SJSA1 (cell line): ENCODE measurements around the gene ZNF451. TPM values are rescaled to one million over a fixed set of nuclear protein-coding genes. Genes with fewer than 3 reads are reported as not detected.
A peak's percentile ranks its signal among the peaks of the same experiment; 100 is the strongest.
"Not testable (repeated sequence)": the region's sequence is repeated elsewhere in the genome, so short reads cannot be mapped to it uniquely, and the experiment has no call there.

Experiments used
- DNase-seq, 2 experiments: peaks; one replicate each; pipeline ENCODE4 v3.0.0-alpha.2; 2015 to 2020; ENCODE audit warnings: low spot score in 2 of 2, low read depth in 1 of 2
- H3K27ac ChIP-seq: fragments of 250-450 bp; sonication (Bioruptor Pico); 2 replicates; pipeline ENCODE4 v1.5.1; 2020; ENCODE audit warnings: mild to moderate bottlenecking, moderate library complexity
- H3K27me3 ChIP-seq: fragments of 250-450 bp; sonication (Bioruptor Pico); replicated peaks from 2 replicates; pipeline ENCODE4 v1.5.1; 2020; ENCODE audit warnings: mild to moderate bottlenecking, moderate library complexity
- H3K36me3 ChIP-seq: fragments of 250-450 bp; sonication (Bioruptor Pico); 2 replicates; pipeline ENCODE4 v1.5.1; 2020; ENCODE audit warnings: mild to moderate bottlenecking
- H3K4me1 ChIP-seq: fragments of 250-450 bp; sonication (Bioruptor Pico); replicated peaks from 2 replicates; pipeline ENCODE4 v1.6.1; 2021; ENCODE audit warnings: mild to moderate bottlenecking
- H3K4me3 ChIP-seq: fragments of 250-450 bp; sonication (Bioruptor Pico); 2 replicates; pipeline ENCODE4 v1.5.1; 2020; ENCODE audit warnings: mild to moderate bottlenecking
- H3K9me3 ChIP-seq: fragments of 250-450 bp; sonication (Bioruptor Pico); replicated peaks from 2 replicates; pipeline ENCODE4 v1.5.1; 2020; ENCODE audit warnings: mild to moderate bottlenecking
- total RNA-seq: library from RNA; depleted of rRNA; stranded (reverse); fragments of >200 nt; shearing (Covaris generic); gene quantifications from 2 replicates; pipeline ENCODE4 v1.2.3, GENCODE V29; 2014; rRNA removed

The ZNF451 gene
- total RNA-seq = 41.9 and 58.3 TPM in 2 replicates

DNA sequence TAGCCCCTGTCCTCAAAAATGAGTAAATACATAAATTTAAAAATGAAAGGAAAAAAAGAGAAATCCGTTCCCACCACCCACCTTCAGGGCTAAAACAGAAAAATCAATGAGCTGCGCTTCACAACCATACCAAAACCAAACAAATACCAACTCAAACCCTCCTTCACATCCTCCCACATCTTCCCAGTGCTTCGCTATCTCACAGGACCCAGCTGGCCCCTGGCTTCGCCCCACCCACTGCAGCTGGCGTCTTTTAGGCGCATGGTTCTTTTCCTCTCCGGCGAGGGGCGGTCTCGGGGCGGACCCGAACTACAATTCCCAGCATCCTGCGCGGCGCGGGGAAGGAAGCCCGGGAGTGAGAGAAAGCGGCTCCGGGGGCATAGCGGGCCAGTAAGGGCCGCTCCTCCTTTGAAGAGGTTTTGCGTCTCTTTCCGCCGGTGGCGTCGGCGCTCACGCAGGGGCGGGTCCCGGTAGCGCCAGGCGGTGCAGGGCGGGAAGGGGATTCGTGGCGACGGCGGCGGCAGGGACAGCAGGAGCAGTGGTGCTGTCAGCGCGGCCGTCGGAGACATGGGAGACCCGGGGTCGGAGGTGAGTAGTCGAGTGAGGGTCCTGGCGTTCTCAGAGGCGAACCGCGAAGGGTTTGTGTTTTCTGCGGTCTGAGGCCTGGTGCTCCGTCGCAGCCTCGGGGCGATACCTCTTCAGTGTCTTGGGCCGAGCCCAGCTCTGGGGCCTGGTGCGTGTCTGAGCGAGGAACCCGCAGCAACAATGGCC lies at the start of gene ZNF451:
Gene ZNF451, plus strand, starts transcription at position 502 of the 771 bp plus-strand sequence. Its CDS starts 66 bp downstream, at position 568.
- no peaks in the 10 kb centered on the region for H3K9me3 ChIP-seq
- DNase-seq = peak; percentile 98
- H3K27me3 ChIP-seq = no peaks in the 10 kb centered on the region
- H3K4me3 ChIP-seq = peak within 1 kb of the TSS; percentile 62
- peaks cover 27% of the 10 kb centered on the region for H3K36me3 ChIP-seq
- peaks cover 11% of the 10 kb centered on the region for H3K4me1 ChIP-seq
- H3K27ac ChIP-seq = peak within 1 kb of the TSS; percentile 59

DNA sequence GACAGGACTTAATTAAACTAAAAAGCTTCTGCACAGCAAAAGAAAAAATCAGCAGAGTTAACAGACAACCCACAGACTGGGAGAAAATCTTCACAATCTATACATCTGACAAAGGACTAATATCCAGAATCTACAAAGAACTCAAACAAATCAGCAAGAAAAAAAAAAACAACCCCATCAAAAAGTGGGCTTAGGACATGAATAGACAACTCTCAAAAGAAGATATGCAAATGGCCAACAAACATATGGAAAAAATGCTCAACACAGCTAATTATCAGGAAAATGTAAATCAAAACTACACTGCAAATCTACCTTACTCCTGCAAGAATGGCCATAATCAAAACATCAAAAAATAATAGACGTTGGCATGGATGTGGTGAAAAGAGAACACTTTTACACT lies 45.9 kb upstream of the ZNF451 start:
- Histone ChIP-seq H3K36me3 (peaks cover 12% of the 10 kb centered on the region), H3K4me1 (peaks cover 10% of the 10 kb centered on the region)
- not testable (repeated sequence) for H3K27ac ChIP-seq, H3K4me3 ChIP-seq, DNase-seq, H3K9me3 ChIP-seq, H3K27me3 ChIP-seq

- Histone ChIP-seq H3K36me3 (peaks cover 15% of the 10 kb centered on the region), H3K27me3 (no peaks in the 10 kb centered on the region), H3K9me3 (peaks cover 4% of the 10 kb centered on the region), H3K27ac (no peak overlapping the region), H3K4me3 (no peak overlapping the region), H3K4me1 (peaks cover 11% of the 10 kb centered on the region)
- no peak for DNase-seq
These were observed 45.4 kb upstream of the ZNF451 start for GRCh38 chr6:57044568-57044967.

GRCh38 chr6:57046332-57047256 lies 43.4 kb upstream of the ZNF451 start, which contains the start of gene KIAA1586:
TSS of gene KIAA1586 (plus strand) at chr6:57046693. CDS start at chr6:57046756, 63 bp downstream.
- H3K4me1 ChIP-seq = peaks cover 11% of the 10 kb centered on the region
- H3K36me3 ChIP-seq = peaks cover 29% of the 10 kb centered on the region
- H3K4me3 ChIP-seq = peak within 1 kb of the TSS; percentile 50
- peak; percentile 93 to 94 for DNase-seq
- peak within 1 kb of the TSS; percentile 42; the same call in 1 of the 2 replicates for H3K27ac ChIP-seq
- not testable (repeated sequence) for H3K27me3 ChIP-seq, H3K9me3 ChIP-seq

- H3K27ac ChIP-seq, H3K9me3 ChIP-seq, H3K27me3 ChIP-seq, H3K4me3 ChIP-seq, DNase-seq: not testable (repeated sequence)
- Histone ChIP-seq H3K4me1 (peaks cover 11% of the 10 kb centered on the region), H3K36me3 (peaks cover 35% of the 10 kb centered on the region)
These were observed 42.8 kb upstream of the ZNF451 start for GRCh38 chr6:57047257-57047585.

DNA sequence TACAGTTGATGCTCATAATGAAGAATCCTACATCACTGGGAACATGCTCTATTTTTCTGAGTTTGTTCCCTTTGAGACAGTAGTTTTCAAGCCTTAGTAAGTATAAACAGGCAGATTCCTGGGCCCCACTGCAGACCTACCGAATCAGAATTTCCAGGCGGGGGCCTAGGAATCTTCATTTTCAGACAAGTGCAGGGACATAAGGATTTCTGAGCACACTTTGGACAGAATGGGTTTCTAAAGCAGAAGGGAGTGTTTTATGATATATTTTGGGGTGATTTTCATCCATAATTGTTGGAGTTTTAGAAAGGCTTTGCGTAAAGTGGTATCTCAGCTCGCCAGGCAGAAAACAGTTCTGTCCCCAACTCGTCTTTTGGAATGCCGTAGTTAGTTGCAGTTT lies 42.1 kb upstream of the ZNF451 start:
- DNase-seq, H3K9me3 ChIP-seq, H3K27ac ChIP-seq, H3K4me3 ChIP-seq, H3K27me3 ChIP-seq: not testable (repeated sequence)
- H3K4me1 ChIP-seq = peaks cover 11% of the 10 kb centered on the region
- peaks cover 40% of the 10 kb centered on the region for H3K36me3 ChIP-seq

DNA sequence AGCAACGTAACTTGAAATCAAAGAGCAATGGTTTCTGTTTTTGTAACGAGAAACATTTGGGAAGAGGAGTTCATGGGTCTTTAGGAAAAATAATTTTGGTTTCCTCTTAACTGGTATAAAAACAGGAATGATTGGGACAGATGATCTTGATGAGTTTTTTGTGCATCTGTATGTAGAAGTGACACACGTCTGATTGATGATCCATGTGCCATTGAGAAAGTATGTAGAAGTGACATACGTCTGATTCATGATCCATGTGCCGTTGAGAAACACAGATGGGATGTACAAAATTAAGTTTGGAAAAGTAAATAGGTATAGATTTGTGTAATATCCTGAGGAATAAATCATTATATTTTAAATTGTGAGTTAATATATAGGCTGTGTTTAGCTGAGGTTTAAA lies 41.4 kb upstream of the ZNF451 start:
- Histone ChIP-seq H3K36me3 (peaks cover 48% of the 10 kb centered on the region), H3K27me3 (no peaks in the 10 kb centered on the region), H3K27ac (no peak overlapping the region), H3K4me3 (no peak overlapping the region), H3K4me1 (peaks cover 11% of the 10 kb centered on the region), H3K9me3 (peaks cover 4% of the 10 kb centered on the region)
- no peak for DNase-seq

DNA sequence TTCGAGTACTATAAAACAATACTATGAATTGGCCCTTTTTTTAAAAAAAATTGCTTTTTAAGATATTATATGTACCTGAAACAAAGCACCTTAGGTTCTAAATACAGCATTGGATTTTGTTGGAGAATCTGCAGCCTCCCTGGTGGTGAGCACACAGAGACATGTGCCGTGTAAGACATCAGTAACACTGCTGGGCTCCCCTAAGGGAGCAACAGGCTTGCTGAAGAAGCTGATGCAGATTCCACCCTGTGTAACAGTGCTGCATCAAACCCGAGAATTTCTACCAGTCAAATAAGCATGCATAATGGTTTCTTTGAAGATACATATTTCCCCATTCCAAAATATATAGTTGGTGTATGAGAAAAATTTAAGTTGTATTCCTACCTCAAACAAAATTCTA lies 26.1 kb upstream of the ZNF451 start:
- no peaks in the 10 kb centered on the region for H3K27me3 ChIP-seq
- no peaks in the 10 kb centered on the region for H3K4me1 ChIP-seq
- peaks cover 25% of the 10 kb centered on the region for H3K36me3 ChIP-seq
- DNase-seq = no peak
- no peak overlapping the region for H3K4me3 ChIP-seq
- H3K27ac ChIP-seq = no peak overlapping the region
- H3K9me3 ChIP-seq = no peaks in the 10 kb centered on the region

DNA sequence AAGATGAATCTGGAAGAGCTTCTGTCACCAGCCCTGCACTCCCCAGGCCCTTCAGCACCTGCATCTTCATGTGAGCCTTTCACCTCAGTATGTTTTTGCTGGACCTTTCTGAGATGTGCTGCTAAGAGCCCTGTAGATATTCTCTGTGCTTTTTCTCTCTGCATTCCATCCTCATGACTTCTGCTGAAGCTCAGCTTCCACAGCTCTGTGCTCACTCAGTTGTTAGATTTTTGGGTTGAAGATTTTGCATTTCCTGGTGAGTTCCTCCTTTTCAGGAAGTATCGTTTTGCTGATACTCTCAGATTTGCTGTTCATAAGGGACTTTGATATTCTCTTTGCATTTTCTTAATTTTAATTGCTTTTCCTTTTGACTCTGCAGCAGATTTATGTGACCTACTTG lies 25.2 kb upstream of the ZNF451 start:
- Histone ChIP-seq H3K36me3 (peaks cover 19% of the 10 kb centered on the region), H3K27me3 (no peaks in the 10 kb centered on the region), H3K27ac (no peak overlapping the region), H3K4me3 (no peak overlapping the region), H3K4me1 (no peaks in the 10 kb centered on the region), H3K9me3 (no peaks in the 10 kb centered on the region)
- DNase-seq = no peak

GRCh38 chr6:57068061-57068460 lies 21.9 kb upstream of the ZNF451 start:
- Histone ChIP-seq H3K27me3 (no peaks in the 10 kb centered on the region), H3K36me3 (peaks cover 6% of the 10 kb centered on the region; the same call in 1 of the 2 replicates), H3K4me3 (no peak overlapping the region), H3K4me1 (no peaks in the 10 kb centered on the region), H3K27ac (no peak overlapping the region), H3K9me3 (no peaks in the 10 kb centered on the region)
- no peak for DNase-seq

GRCh38 chr6:57069228-57069627 lies 20.8 kb upstream of the ZNF451 start:
- Histone ChIP-seq H3K27ac (no peak overlapping the region), H3K9me3 (no peaks in the 10 kb centered on the region), H3K4me1 (no peaks in the 10 kb centered on the region), H3K4me3 (no peak overlapping the region), H3K36me3 (peaks cover 6% of the 10 kb centered on the region; the same call in 1 of the 2 replicates), H3K27me3 (no peaks in the 10 kb centered on the region)
- DNase-seq = no peak

- H3K36me3 ChIP-seq = peaks cover 3% of the 10 kb centered on the region; the same call in 1 of the 2 replicates
- no peaks in the 10 kb centered on the region for H3K9me3 ChIP-seq
- no peaks in the 10 kb centered on the region for H3K27me3 ChIP-seq
- no peak overlapping the region for H3K4me3 ChIP-seq
- H3K27ac ChIP-seq = no peak overlapping the region
- no peaks in the 10 kb centered on the region for H3K4me1 ChIP-seq
- DNase-seq = no peak
These were observed 20.1 kb upstream of the ZNF451 start for GRCh38 chr6:57069920-57070331.

DNA sequence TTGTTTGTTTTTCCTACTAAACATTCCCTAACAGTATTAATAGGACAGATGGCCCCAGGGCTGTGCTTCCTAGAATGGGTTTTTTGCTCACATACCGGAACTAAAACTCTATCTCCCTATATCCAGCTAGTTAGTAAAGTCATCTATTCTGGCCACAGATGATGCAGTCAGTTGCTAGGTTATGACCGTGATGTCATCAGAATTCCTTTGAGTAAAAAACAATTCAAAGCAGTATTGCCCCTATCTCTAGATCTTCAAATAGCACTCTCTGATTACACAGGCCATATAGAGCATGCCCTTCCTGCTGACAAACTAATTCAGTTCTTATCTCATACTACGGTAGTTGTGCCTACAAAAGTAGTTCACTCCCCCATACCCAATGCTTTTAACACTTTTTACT lies 17.9 kb upstream of the ZNF451 start:
- no peaks in the 10 kb centered on the region for H3K4me1 ChIP-seq
- no peaks in the 10 kb centered on the region for H3K27me3 ChIP-seq
- no peaks in the 10 kb centered on the region for H3K36me3 ChIP-seq
- no peak overlapping the region for H3K4me3 ChIP-seq
- H3K9me3 ChIP-seq = no peaks in the 10 kb centered on the region
- DNase-seq = no peak
- no peak overlapping the region for H3K27ac ChIP-seq

- H3K27me3 ChIP-seq = no peaks in the 10 kb centered on the region
- H3K4me3 ChIP-seq = no peak overlapping the region
- no peaks in the 10 kb centered on the region for H3K36me3 ChIP-seq
- H3K4me1 ChIP-seq = no peaks in the 10 kb centered on the region
- H3K27ac ChIP-seq = no peak overlapping the region
- DNase-seq = no peak
- no peaks in the 10 kb centered on the region for H3K9me3 ChIP-seq
These were observed 15.6 kb upstream of the ZNF451 start for GRCh38 chr6:57074383-57074782.
